ENCODE data around the gene RAP1A. TPM values are rescaled to one million over a fixed set of nuclear protein-coding genes. Genes with fewer than 3 reads are reported as not detected.

Gene RAP1A
- polyA plus RNA-seq, 1 donor (not counting 4 experiments of a cell fraction or from before 2014, with no cell fraction given), result 70.3 TPM

- H3K4me2 ChIP-seq (ENCODE audit: control insufficient read depth, extremely low read depth, insufficient read depth, low read depth, low read length), result no peak overlapping the region
- H3K79me2 ChIP-seq (ENCODE audit: control insufficient read depth, insufficient read depth, low read length), result no peaks in the 10 kb centered on the region
- H3K27ac ChIP-seq (ENCODE audit: control insufficient read depth, insufficient read depth, low read length), result no peak overlapping the region
- H3K9me1 ChIP-seq (ENCODE audit: control insufficient read depth, extremely low read depth, insufficient read depth, low read length), result no peaks in the 10 kb centered on the region
- H3K9ac ChIP-seq (ENCODE audit: control insufficient read depth, extremely low read depth, insufficient read depth, low read length), result no peak overlapping the region
- dilution Hi-C loops (cut with MboI; ENCODE audit: extremely low pct_ligation_motif_present, low sequenced_read_pairs), result no loop called here
- peaks cover 0 to 2% of the 10 kb centered on the region in 2 experiments for H3K36me3 ChIP-seq (ENCODE audit: control insufficient read depth in 2 of 2, extremely low read depth in 1 of 2, insufficient read depth in 2 of 2, low read length in 2 of 2)
- H3K27me3 ChIP-seq (ENCODE audit: control insufficient read depth, extremely low read depth, insufficient read depth, low read length), result no peaks in the 10 kb centered on the region
- no peaks in the 10 kb centered on the region for H4K20me1 ChIP-seq (ENCODE audit: control insufficient read depth, extremely low read depth, insufficient read depth, low read length)
- FAIRE-seq, result no peak
- TF ChIP-seq EZH2 (IDR thresholded peaks at IDR 0.05; ENCODE audit: low read length) (no peak), CTCF (optimal IDR thresholded peaks at IDR 0.05 in 1 of 3, IDR thresholded peaks at IDR 0.05 in 1 of 3, conservative IDR thresholded peaks at IDR 0.05 in 1 of 3; ENCODE audit: extremely low read depth in 1 of 3, insufficient read depth in 2 of 3, low read length in 3 of 3) (no peak)
- no peak for DNase-seq (ENCODE audit: low read depth, low spot score)
- H3K4me1 ChIP-seq (ENCODE audit: control insufficient read depth, extremely low read depth, insufficient read depth, low read length), result peaks cover 25% of the 10 kb centered on the region
- H3K9me3 ChIP-seq (ENCODE audit: control insufficient read depth, low read depth, low read length), result no peaks in the 10 kb centered on the region
- H3K4me3 ChIP-seq (ENCODE audit: control insufficient read depth in 2 of 3, extremely low read depth in 1 of 3, insufficient read depth in 2 of 3, low read depth in 1 of 3, low read length in 3 of 3), result no peak overlapping the region
- H2AFZ ChIP-seq (ENCODE audit: control insufficient read depth, low read length), result no peak overlapping the region
Measured at GRCh38 chr1:111725192-111725591, 105.6 kb downstream of the RAP1A start.

GRCh38 chr1:111727056-111727455, 107.5 kb downstream of the RAP1A start:
- Histone ChIP-seq H3K9me3 (ENCODE audit: control insufficient read depth, low read depth, low read length) (no peaks in the 10 kb centered on the region), H3K4me3 (ENCODE audit: control insufficient read depth in 2 of 3, extremely low read depth in 1 of 3, insufficient read depth in 2 of 3, low read depth in 1 of 3, low read length in 3 of 3) (no peak overlapping the region), H4K20me1 (ENCODE audit: control insufficient read depth, extremely low read depth, insufficient read depth, low read length) (no peaks in the 10 kb centered on the region), H3K4me2 (ENCODE audit: control insufficient read depth, extremely low read depth, insufficient read depth, low read depth, low read length) (no peak overlapping the region), H3K27ac (ENCODE audit: control insufficient read depth, insufficient read depth, low read length) (no peak overlapping the region), H3K4me1 (ENCODE audit: control insufficient read depth, extremely low read depth, insufficient read depth, low read length) (peaks cover 7% of the 10 kb centered on the region), H3K9me1 (ENCODE audit: control insufficient read depth, extremely low read depth, insufficient read depth, low read length) (no peaks in the 10 kb centered on the region), H3K27me3 (ENCODE audit: control insufficient read depth, extremely low read depth, insufficient read depth, low read length) (no peaks in the 10 kb centered on the region), H3K9ac (ENCODE audit: control insufficient read depth, extremely low read depth, insufficient read depth, low read length) (no peak overlapping the region), H3K79me2 (ENCODE audit: control insufficient read depth, insufficient read depth, low read length) (no peaks in the 10 kb centered on the region), H3K36me3 (ENCODE audit: control insufficient read depth in 2 of 2, extremely low read depth in 1 of 2, insufficient read depth in 2 of 2, low read length in 2 of 2) (peaks cover 0 to 2% of the 10 kb centered on the region in 2 experiments), H2AFZ (ENCODE audit: control insufficient read depth, low read length) (no peak overlapping the region)
- FAIRE-seq (no peak), DNase-seq (ENCODE audit: low read depth, low spot score) (no peak)
- dilution Hi-C loops (cut with MboI; ENCODE audit: extremely low pct_ligation_motif_present, low sequenced_read_pairs), result no loop called here
- TF ChIP-seq EZH2 (IDR thresholded peaks at IDR 0.05; ENCODE audit: low read length), result no peak
- no peak for TF ChIP-seq CTCF (optimal IDR thresholded peaks at IDR 0.05 in 1 of 3, IDR thresholded peaks at IDR 0.05 in 1 of 3, conservative IDR thresholded peaks at IDR 0.05 in 1 of 3; ENCODE audit: extremely low read depth in 1 of 3, insufficient read depth in 2 of 3, low read length in 3 of 3)
